DOHH2 (cell line): ENCODE measurements around the gene PDCL2.

Experiments
- CTCF ChIP-seq: fragments of 200-600 bp; sonication (generic); IDR thresholded peaks from one replicate; pipeline ENCODE4 v1.5.1; 2014; ENCODE audit warnings: antibody characterized with exemption, mild to moderate bottlenecking, low read depth, low read length; ENCODE audit not compliant: poor library complexity, severe bottlenecking
- EZH2phosphoT487 ChIP-seq: fragments of 200-600 bp; sonication (generic); IDR thresholded peaks from 2 replicates; pipeline ENCODE4 v1.6.1; 2017; ENCODE audit warnings: borderline replicate concordance, mild to moderate bottlenecking, antibody characterized with exemption, low read length, moderate library complexity, mixed read lengths

GRCh38 chr4:55561889-55562288, 30.2 kb downstream of the PDCL2 start:
- TF ChIP-seq CTCF = no peak
- TF ChIP-seq EZH2phosphoT487 = no peak
